HepG2 (cell line): ENCODE measurements around the gene GYG1. TPM values are rescaled to one million over a fixed set of nuclear protein-coding genes. Genes with fewer than 3 reads are reported as not detected.

Experiments used
- ATAC-seq: fragments of 200-7000 bp; cut with Tn5 transposase; 3 replicates; pipeline ENCODE4 v1.9.1; 2020; ENCODE audit warnings: mild to moderate bottlenecking, moderate library complexity
- BruUV-seq: library from RNA; stranded (reverse); fragments of 400-500 nt; replicated peaks from 2 replicates; lab custom pipeline; 2021; lab: Mats Ljungman, UMichigan
- CTCF ChIA-PET: fragments of 300-600 bp; formaldehyde crosslinking; extraction: SDS; loops from one replicate; lab custom pipeline; 2021; ENCODE audit warnings: low total read pairs, inconsistent platforms, low intra/inter-chr PET ratio; lab: Yijun Ruan, JAX
- POLR2A ChIA-PET: fragments of 350-600 bp; sonication (Branson Sonifier 250); formaldehyde crosslinking; loops from one replicate; lab custom pipeline; 2020; ENCODE audit warnings: antibody characterized with exemption, inconsistent platforms; lab: Yijun Ruan, JAX
- DNase-seq: peaks from one replicate; pipeline ENCODE4 v3.0.0-alpha.2; 2015; ENCODE audit warnings: low spot score
- FAIRE-seq: peaks from 3 replicates; lab custom pipeline; 2011; peaks lifted over from hg19 to GRCh38; lab: Jason Lieb, UNC
- H2AFZ ChIP-seq: one replicate; pipeline ENCODE4 v1.6.1; 2011; ENCODE audit warnings: low read length, inconsistent platforms
- H3K27ac ChIP-seq: fragments of 300-600 bp; 3 replicates; pipeline ENCODE4 v1.8.0; 2011; ENCODE audit warnings: mixed run types, mild to moderate bottlenecking, mixed read lengths, low read length, inconsistent platforms; ENCODE audit not compliant: insufficient read depth; ENCODE audit errors: extremely low read length
- H3K27me3 ChIP-seq, 2 experiments: fragments of 200-600 bp in 1 of 2; 2 replicates in 1 of 2; 3 replicates in 1 of 2; pipeline versions ENCODE4 v1.6.0 to v1.8.0; 2011; ENCODE audit warnings: low read length in 2 of 2, mild to moderate bottlenecking in 2 of 2, moderate library complexity in 2 of 2, inconsistent platforms in 1 of 2; ENCODE audit not compliant: insufficient read depth in 2 of 2, control insufficient read depth in 1 of 2
- H3K36me3 ChIP-seq, 2 experiments: fragments of 200-600 bp in 1 of 2; replicated peaks in 1 of 2; 2 replicates in 1 of 2; 3 replicates in 1 of 2; pipeline versions ENCODE4 v1.5.1 to v1.8.0; 2011; ENCODE audit warnings: low read length in 2 of 2, inconsistent platforms in 1 of 2; ENCODE audit not compliant: insufficient read depth in 2 of 2, control insufficient read depth in 1 of 2
- H3K4me1 ChIP-seq: 2 replicates; pipeline ENCODE4 v1.5.1; 2012; ENCODE audit warnings: low read length, inconsistent platforms; ENCODE audit not compliant: insufficient read depth
- H3K4me2 ChIP-seq: 2 replicates; pipeline ENCODE4 v1.6.0; 2011; ENCODE audit warnings: low read depth, low read length, inconsistent platforms
- H3K4me3 ChIP-seq, 3 experiments: fragments of 200-600 bp in 1 of 3; sonication (generic), shearing (Covaris generic) in 1 of 3; replicated peaks in 1 of 3; 2 replicates each; pipeline ENCODE4 v1.5.1; 2011 to 2016; ENCODE audit warnings: low read length in 3 of 3, inconsistent platforms in 2 of 3, low read depth in 2 of 3, mild to moderate bottlenecking in 2 of 3, control low read depth in 1 of 3, mixed read lengths in 1 of 3; ENCODE audit not compliant: insufficient read depth in 1 of 3
- H3K79me2 ChIP-seq: one replicate; pipeline ENCODE4 v1.6.1; 2011; ENCODE audit warnings: low read length, inconsistent platforms; ENCODE audit not compliant: insufficient read depth
- H3K9ac ChIP-seq: 2 replicates; pipeline ENCODE4 v1.6.0; 2011; ENCODE audit warnings: mild to moderate bottlenecking, low read depth, low read length, inconsistent platforms; ENCODE audit not compliant: insufficient read depth
- H3K9me3 ChIP-seq: 2 replicates; pipeline ENCODE4 v1.5.1; 2012; ENCODE audit warnings: mild to moderate bottlenecking, low read length
- H4K20me1 ChIP-seq: 2 replicates; pipeline ENCODE4 v1.6.0; 2011; ENCODE audit warnings: inconsistent platforms, mild to moderate bottlenecking, low read length, moderate library complexity; ENCODE audit not compliant: insufficient read depth
- CEBPB ChIP-seq: IDR thresholded peaks from 2 replicates; pipeline ENCODE4 v1.6.1; 2011; ENCODE audit warnings: low read depth, low read length, improper control_type of control experiment, borderline replicate concordance
- GTF3A ChIP-seq: sonication (generic); formaldehyde crosslinking; conservative IDR thresholded peaks from 2 replicates; pipeline ENCODE4 v1.4.0; 2020; ENCODE audit warnings: mild to moderate bottlenecking, missing genetic modification reagents
- HES4 ChIP-seq: sonication (generic); formaldehyde crosslinking; IDR thresholded peaks from 2 replicates; pipeline ENCODE4 v1.9.0; 2021; ENCODE audit warnings: mild to moderate bottlenecking, missing genetic modification reagents, borderline replicate concordance
- JARID2 ChIP-seq: sonication (generic); formaldehyde crosslinking; IDR thresholded peaks from 2 replicates; pipeline ENCODE4 v1.8.1; 2023; ENCODE audit warnings: missing genetic modification reagents, inconsistent platforms; ENCODE audit not compliant: insufficient replicate concordance
- KDM4B ChIP-seq: sonication (generic); formaldehyde crosslinking; IDR thresholded peaks from 2 replicates; pipeline ENCODE4 v1.4.0; 2020; ENCODE audit warnings: missing genetic modification reagents
- KIAA2018 ChIP-seq: sonication (generic); formaldehyde crosslinking; IDR thresholded peaks from 2 replicates; pipeline ENCODE4 v1.5.0; 2020; ENCODE audit warnings: mild to moderate bottlenecking, missing genetic modification reagents, borderline replicate concordance
- NPAS2 ChIP-seq: sonication (generic); formaldehyde crosslinking; IDR thresholded peaks from 2 replicates; pipeline ENCODE4 v1.8.0; 2022; ENCODE audit warnings: mild to moderate bottlenecking, missing genetic modification reagents, borderline replicate concordance
- PCBP2 ChIP-seq: fragments of 200-400 bp; formaldehyde crosslinking; optimal IDR thresholded peaks from 2 replicates; pipeline ENCODE3; 2018; ENCODE audit warnings: low read length, low read depth; ENCODE audit not compliant: poor library complexity, severe bottlenecking
- ZNF224 ChIP-seq: sonication (generic); formaldehyde crosslinking; IDR thresholded peaks from 2 replicates; pipeline ENCODE4 v1.5.0; 2020; ENCODE audit warnings: mild to moderate bottlenecking, missing genetic modification reagents
- ZNF781 ChIP-seq: sonication (generic); formaldehyde crosslinking; IDR thresholded peaks from 2 replicates; pipeline ENCODE4 v1.5.1; 2020; ENCODE audit warnings: borderline replicate concordance, mild to moderate bottlenecking, missing genetic modification reagents; ENCODE audit errors: not compliant biosample characterization
- WGBS: methylation state at CpG from one replicate; pipeline ENCODE4 v1.1.6; 2017; ENCODE audit warnings: low lambda C conversion rate; 5-methylcytosine and 5-hydroxymethylcytosine counted together
- in situ Hi-C: cut with HindIII; loops from 2 replicates; pipeline ENCODE4 v1.10.0; 2017; ENCODE audit warnings: low pct_unique_long_range_greater_than_20kb; ENCODE audit not compliant: extremely low pct_ligation_motif_present
- intact Hi-C: fragments of 100-400 bp; cut with micrococcal nuclease; formaldehyde crosslinking; loops from one replicate; pipeline ENCODE4 v1.10.0; 2022; ENCODE audit not compliant: unreplicated experiment
- polyA plus RNA-seq, 8 experiments: library from polyadenylated mRNA; depleted of rRNA in 3 of 8; stranded (reverse) in 7 of 8; unstranded in 1 of 8; fragments of >200 nt; fragmentation: Illumina TruSeq in 4 of 8; extraction: Trizol in 4 of 8; gene quantifications; 2 replicates each; pipeline versions ENCODE4 v1.2.1 to v1.2.3, GENCODE V29; 2011 to 2016; ENCODE audit warnings: low read depth in 4 of 8, missing spikeins in 1 of 8, mixed read lengths in 1 of 8; ENCODE audit not compliant: insufficient read depth in 1 of 8
- total RNA-seq, 5 experiments: library from RNA; depleted of rRNA; stranded (reverse); fragments of >200 nt; fragmentation: Illumina TruSeq; extraction: Trizol; gene quantifications; 2 replicates each; pipeline ENCODE4 v1.2.3, GENCODE V29; 2016; ENCODE audit warnings: low read depth in 1 of 5
- TF ChIP-seq, protein P1 (sequence below): sonication (generic); formaldehyde crosslinking; IDR thresholded peaks from 2 replicates; pipeline ENCODE4 v1.9.0; 2021; ENCODE audit warnings: missing genetic modification reagents, mild to moderate bottlenecking, borderline replicate concordance
- TF ChIP-seq, protein P2 (sequence below): sonication (generic); IDR thresholded peaks from 2 replicates; pipeline ENCODE4 v1.6.1; 2016; ENCODE audit warnings: low read depth, borderline replicate concordance

Gene GYG1
- total and polyA plus RNA-seq, 2 of the 13 experiments (the other 11 are each of a cell fraction or from before 2014, with no cell fraction given): 15.7 to 28.1 TPM

GRCh38 chr3:148971401-148972163 lies 19.8 kb upstream of the GYG1 start:
- ChIA-PET CTCF (no interaction called here), POLR2A (no interaction called here)
- Histone ChIP-seq H3K4me3 (no peak overlapping the region), H3K4me2 (no peak overlapping the region), H3K9me3 (no peaks in the 10 kb centered on the region), H3K27me3 (no peaks in the 10 kb centered on the region; a peak in 1 of 5 replicates), H3K27ac (no peak overlapping the region), H2AFZ (no peak overlapping the region), H3K9ac (no peak overlapping the region), H3K79me2 (no peaks in the 10 kb centered on the region), H4K20me1 (no peaks in the 10 kb centered on the region), H3K4me1 (peaks cover 10% of the 10 kb centered on the region; the same call in 1 of the 2 replicates), H3K36me3 (no peaks in the 10 kb centered on the region)
- in situ Hi-C loops (no loop called here), intact Hi-C loops (no loop called here)
- TF ChIP-seq ZNF224 (CRISPR knock-in tag) (no peak), ZNF781 (CRISPR knock-in tag) (no peak), NPAS2 (CRISPR knock-in tag) (no peak), HES4 (no peak), KIAA2018 (CRISPR knock-in tag) (no peak), PCBP2 (no peak), JARID2 (CRISPR knock-in tag) (no peak), GTF3A (CRISPR knock-in tag) (no peak), CEBPB (no peak), KDM4B (no peak)
- TF ChIP-seq, protein P1, sequence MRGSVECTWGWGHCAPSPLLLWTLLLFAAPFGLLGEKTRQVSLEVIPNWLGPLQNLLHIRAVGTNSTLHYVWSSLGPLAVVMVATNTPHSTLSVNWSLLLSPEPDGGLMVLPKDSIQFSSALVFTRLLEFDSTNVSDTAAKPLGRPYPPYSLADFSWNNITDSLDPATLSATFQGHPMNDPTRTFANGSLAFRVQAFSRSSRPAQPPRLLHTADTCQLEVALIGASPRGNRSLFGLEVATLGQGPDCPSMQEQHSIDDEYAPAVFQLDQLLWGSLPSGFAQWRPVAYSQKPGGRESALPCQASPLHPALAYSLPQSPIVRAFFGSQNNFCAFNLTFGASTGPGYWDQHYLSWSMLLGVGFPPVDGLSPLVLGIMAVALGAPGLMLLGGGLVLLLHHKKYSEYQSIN (CRISPR knock-in tag): no peak
- TF ChIP-seq, protein P2, sequence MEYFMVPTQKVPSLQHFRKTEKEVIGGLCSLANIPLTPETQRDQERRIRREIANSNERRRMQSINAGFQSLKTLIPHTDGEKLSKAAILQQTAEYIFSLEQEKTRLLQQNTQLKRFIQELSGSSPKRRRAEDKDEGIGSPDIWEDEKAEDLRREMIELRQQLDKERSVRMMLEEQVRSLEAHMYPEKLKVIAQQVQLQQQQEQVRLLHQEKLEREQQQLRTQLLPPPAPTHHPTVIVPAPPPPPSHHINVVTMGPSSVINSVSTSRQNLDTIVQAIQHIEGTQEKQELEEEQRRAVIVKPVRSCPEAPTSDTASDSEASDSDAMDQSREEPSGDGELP: no peak
- ATAC-seq (no peak), DNase-seq (no peak), FAIRE-seq (no peak)
- BruUV-seq: no TSS peak
- 40% methylated on average over 1 of the region's 1 CpG for WGBS
